ENCODE measurements around the gene SPRY2.

Gene SPRY2

DNA sequence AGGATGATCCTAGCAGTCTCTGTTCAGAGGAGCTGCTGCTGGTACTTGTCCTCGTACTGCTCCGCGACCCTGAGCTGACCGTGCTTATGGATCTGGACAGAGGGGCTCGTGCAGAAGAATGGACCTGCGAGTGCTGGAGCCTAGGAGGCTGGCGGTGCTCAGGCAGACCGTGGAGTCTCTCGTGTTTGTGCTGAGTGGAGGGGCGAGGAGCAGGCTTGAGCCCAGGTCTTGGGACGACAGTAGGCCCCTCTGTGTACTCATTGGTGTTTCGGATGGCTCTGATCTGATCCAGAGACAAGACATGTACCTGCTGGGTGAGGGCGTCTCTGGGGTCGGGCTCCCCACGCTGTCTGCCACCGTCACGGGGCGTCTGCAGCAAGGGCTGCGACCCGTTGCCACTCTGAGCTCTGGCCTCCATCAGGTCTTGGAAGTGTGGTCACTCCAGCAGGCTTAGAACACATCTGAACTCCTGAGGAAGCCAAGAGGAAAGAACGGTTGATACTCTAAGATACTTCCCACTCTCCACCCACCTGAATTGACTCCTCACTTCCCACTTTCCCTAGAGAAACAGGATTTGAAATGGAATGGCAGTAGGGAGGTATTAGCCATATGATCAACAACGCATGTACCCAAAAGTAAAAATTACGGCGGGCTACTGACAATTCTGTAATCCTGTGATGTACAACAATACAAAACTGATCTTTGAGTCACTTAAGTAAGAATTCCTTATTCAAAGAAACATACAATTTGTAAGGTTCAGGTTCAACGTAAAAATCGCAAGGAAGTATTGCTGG lies 3.4 kb downstream of the SPRY2 start:
- Histone ChIP-seq H3K36me3 (ENCODE audit: control insufficient read depth in 1 of 2, insufficient read depth in 2 of 2, low read depth in 1 of 2, low read length in 2 of 2) (peaks cover 13 to 43% of the 10 kb centered on the region in 2 experiments), H3K14ac (ENCODE audit: low read length in 2 of 2) (peak overlapping the region in 1 of 2 experiments; percentile 78), H2BK5ac (ENCODE audit: low read depth, low read length, poor library complexity, severe bottlenecking) (no peak overlapping the region), H3K23ac (ENCODE audit: low read length in 2 of 2) (peak overlapping the region in 1 of 2 experiments; percentile 86), H3K4ac (ENCODE audit: low read depth in 1 of 2, low read length in 2 of 2) (peak overlapping the region in 1 of 2 experiments; percentile 74), H3K79me1 (replicated peaks; ENCODE audit: low read length, poor library complexity, severe bottlenecking) (no peaks in the 10 kb centered on the region), H3K4me3 (ENCODE audit: insufficient read depth in 1 of 2, low read depth in 1 of 2, low read length in 2 of 2) (peak overlapping the region; percentile 59 to 98), H4K91ac (ENCODE audit: low read length) (peak overlapping the region; percentile 1), H2AFZ (ENCODE audit: low read depth, low read length) (no peak overlapping the region), H3K27me3 (ENCODE audit: control insufficient read depth in 1 of 2, insufficient read depth in 1 of 2, low read length in 2 of 2) (no peaks in the 10 kb centered on the region), H3K4me2 (ENCODE audit: low read length, poor library complexity, severe bottlenecking) (peak overlapping the region; percentile 64), H3K4me1 (ENCODE audit: control insufficient read depth, insufficient read depth, low read depth, low read length) (peaks cover 9% of the 10 kb centered on the region), H4K8ac (ENCODE audit: low read length) (no peak overlapping the region), H3K27ac (ENCODE audit: low read length, poor library complexity, severe bottlenecking) (peak overlapping the region; percentile 51), H3K18ac (ENCODE audit: low read depth in 1 of 2, low read length in 2 of 2) (peak overlapping the region in 1 of 2 experiments; percentile 75), H2BK120ac (ENCODE audit: low read depth, low read length) (no peak overlapping the region), H3K9me3 (ENCODE audit: control insufficient read depth, low read length) (no peaks in the 10 kb centered on the region), H2BK15ac (ENCODE audit: low read depth, poor library complexity, severe bottlenecking) (no peak overlapping the region), H3K9ac (ENCODE audit: low read length) (peak overlapping the region; percentile 98), H2BK12ac (ENCODE audit: low read length in 2 of 2) (peak overlapping the region in 1 of 2 experiments; percentile 84), H2AK5ac (ENCODE audit: low read length, severe bottlenecking) (no peak overlapping the region)
- DNase-seq, result peak; percentile 35
- WGBS, result 23% methylated on average over 22 of the region's 26 CpGs

DNA sequence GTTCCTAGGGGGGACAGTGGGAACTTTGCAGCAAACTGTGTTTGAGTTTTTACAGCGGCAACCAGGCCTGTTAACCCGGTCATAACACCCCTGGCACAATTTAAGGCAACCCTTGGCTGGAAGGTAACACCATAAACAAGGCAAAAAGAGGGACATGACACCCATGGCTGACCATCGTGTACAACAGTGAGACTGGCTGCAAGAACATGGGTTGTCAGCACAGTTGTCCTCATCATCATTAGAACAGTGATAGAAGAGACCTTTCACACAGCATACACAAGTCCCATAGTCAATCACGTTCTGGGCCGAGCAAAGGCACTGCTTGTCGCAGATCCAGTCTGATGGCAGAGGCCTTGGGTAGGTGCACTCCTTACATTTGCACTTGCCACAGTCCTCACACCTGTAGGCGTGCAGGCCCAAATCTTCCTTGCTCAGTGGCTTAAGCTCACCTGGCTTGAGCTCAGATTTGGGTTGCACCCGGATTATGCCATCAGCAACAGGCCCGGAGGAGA lies 4.1 kb downstream of the SPRY2 start:
- WGBS, result 49% methylated on average over 9 of the region's 9 CpGs
- peak overlapping the region in 1 of 2 experiments; percentile 75 for H3K18ac ChIP-seq (ENCODE audit: low read depth in 1 of 2, low read length in 2 of 2)
- H4K8ac ChIP-seq (ENCODE audit: low read length), result no peak overlapping the region
- no peaks in the 10 kb centered on the region for H3K79me1 ChIP-seq (replicated peaks; ENCODE audit: low read length, poor library complexity, severe bottlenecking)
- H3K4me1 ChIP-seq (ENCODE audit: control insufficient read depth, insufficient read depth, low read depth, low read length), result peaks cover 9% of the 10 kb centered on the region
- no peak overlapping the region for H2BK15ac ChIP-seq (ENCODE audit: low read depth, poor library complexity, severe bottlenecking)
- H3K36me3 ChIP-seq (ENCODE audit: control insufficient read depth in 1 of 2, insufficient read depth in 2 of 2, low read depth in 1 of 2, low read length in 2 of 2), result peaks cover 13 to 50% of the 10 kb centered on the region in 2 experiments
- H3K4me3 ChIP-seq (ENCODE audit: insufficient read depth in 1 of 2, low read depth in 1 of 2, low read length in 2 of 2), result peak overlapping the region; percentile 59 to 98
- H4K91ac ChIP-seq (ENCODE audit: low read length), result no peak overlapping the region
- no peak overlapping the region for H2BK5ac ChIP-seq (ENCODE audit: low read depth, low read length, poor library complexity, severe bottlenecking)
- H3K9me3 ChIP-seq (ENCODE audit: control insufficient read depth, low read length), result no peaks in the 10 kb centered on the region
- H3K23ac ChIP-seq (ENCODE audit: low read length in 2 of 2), result peak overlapping the region in 1 of 2 experiments; percentile 86
- peak overlapping the region in 1 of 2 experiments; percentile 84 for H2BK12ac ChIP-seq (ENCODE audit: low read length in 2 of 2)
- H2AFZ ChIP-seq (ENCODE audit: low read depth, low read length), result no peak overlapping the region
- peak overlapping the region; percentile 51 for H3K27ac ChIP-seq (ENCODE audit: low read length, poor library complexity, severe bottlenecking)
- no peak overlapping the region for H2BK120ac ChIP-seq (ENCODE audit: low read depth, low read length)
- peak overlapping the region; percentile 98 for H3K9ac ChIP-seq (ENCODE audit: low read length)
- peak overlapping the region in 1 of 2 experiments; percentile 74 for H3K4ac ChIP-seq (ENCODE audit: low read depth in 1 of 2, low read length in 2 of 2)
- H3K27me3 ChIP-seq (ENCODE audit: control insufficient read depth in 1 of 2, insufficient read depth in 1 of 2, low read length in 2 of 2), result no peaks in the 10 kb centered on the region
- DNase-seq, result no peak
- no peak overlapping the region for H2AK5ac ChIP-seq (ENCODE audit: low read length, severe bottlenecking)
- peak overlapping the region in 1 of 2 experiments; percentile 78 for H3K14ac ChIP-seq (ENCODE audit: low read length in 2 of 2)
- peak overlapping the region; percentile 64 for H3K4me2 ChIP-seq (ENCODE audit: low read length, poor library complexity, severe bottlenecking)

DNA sequence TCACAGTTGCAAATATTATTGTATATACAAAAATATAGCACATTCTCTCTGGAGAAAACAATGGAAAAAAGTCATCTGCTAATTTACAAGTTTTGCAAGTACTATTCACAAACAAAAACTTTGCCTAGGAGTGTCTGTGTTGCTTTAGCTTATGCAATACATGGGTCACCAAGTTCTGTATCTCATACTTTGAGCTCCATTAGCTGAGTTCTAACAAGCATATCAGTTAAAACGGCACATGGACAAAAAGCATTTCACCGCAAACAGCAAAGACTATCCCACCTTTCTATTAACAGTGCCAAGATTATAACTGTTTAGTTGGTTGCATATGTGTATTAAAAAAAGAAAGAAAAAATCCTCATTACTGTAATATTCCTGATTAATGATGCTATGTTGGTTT lies 4.6 kb downstream of the SPRY2 start:
- no peak overlapping the region for H2BK15ac ChIP-seq (ENCODE audit: low read depth, poor library complexity, severe bottlenecking)
- no peak overlapping the region for H4K8ac ChIP-seq (ENCODE audit: low read length)
- H2BK5ac ChIP-seq (ENCODE audit: low read depth, low read length, poor library complexity, severe bottlenecking), result no peak overlapping the region
- no peak overlapping the region for H2BK120ac ChIP-seq (ENCODE audit: low read depth, low read length)
- H3K4me2 ChIP-seq (ENCODE audit: low read length, poor library complexity, severe bottlenecking), result peak overlapping the region; percentile 64
- peak overlapping the region in 1 of 2 experiments; percentile 98 for H3K4me3 ChIP-seq (ENCODE audit: insufficient read depth in 1 of 2, low read depth in 1 of 2, low read length in 2 of 2)
- H3K27me3 ChIP-seq (ENCODE audit: control insufficient read depth in 1 of 2, insufficient read depth in 1 of 2, low read length in 2 of 2), result no peaks in the 10 kb centered on the region
- H2AK5ac ChIP-seq (ENCODE audit: low read length, severe bottlenecking), result no peak overlapping the region
- H3K14ac ChIP-seq (ENCODE audit: low read length in 2 of 2), result no peak overlapping the region
- no peak overlapping the region for H3K4ac ChIP-seq (ENCODE audit: low read depth in 1 of 2, low read length in 2 of 2)
- no peak overlapping the region for H2BK12ac ChIP-seq (ENCODE audit: low read length in 2 of 2)
- peak overlapping the region; percentile 98 for H3K9ac ChIP-seq (ENCODE audit: low read length)
- no peak overlapping the region for H2AFZ ChIP-seq (ENCODE audit: low read depth, low read length)
- no peak overlapping the region for H4K91ac ChIP-seq (ENCODE audit: low read length)
- no peaks in the 10 kb centered on the region for H3K9me3 ChIP-seq (ENCODE audit: control insufficient read depth, low read length)
- no peak overlapping the region for H3K27ac ChIP-seq (ENCODE audit: low read length, poor library complexity, severe bottlenecking)
- no peak overlapping the region for H3K23ac ChIP-seq (ENCODE audit: low read length in 2 of 2)
- peaks cover 9% of the 10 kb centered on the region for H3K4me1 ChIP-seq (ENCODE audit: control insufficient read depth, insufficient read depth, low read depth, low read length)
- peak; percentile 44 for DNase-seq
- H3K18ac ChIP-seq (ENCODE audit: low read depth in 1 of 2, low read length in 2 of 2), result no peak overlapping the region
- H3K79me1 ChIP-seq (replicated peaks; ENCODE audit: low read length, poor library complexity, severe bottlenecking), result no peaks in the 10 kb centered on the region
- H3K36me3 ChIP-seq (ENCODE audit: control insufficient read depth in 1 of 2, insufficient read depth in 2 of 2, low read depth in 1 of 2, low read length in 2 of 2), result peaks cover 13 to 54% of the 10 kb centered on the region in 2 experiments
- 60% methylated on average over 1 of the region's 2 CpGs for WGBS

DNA sequence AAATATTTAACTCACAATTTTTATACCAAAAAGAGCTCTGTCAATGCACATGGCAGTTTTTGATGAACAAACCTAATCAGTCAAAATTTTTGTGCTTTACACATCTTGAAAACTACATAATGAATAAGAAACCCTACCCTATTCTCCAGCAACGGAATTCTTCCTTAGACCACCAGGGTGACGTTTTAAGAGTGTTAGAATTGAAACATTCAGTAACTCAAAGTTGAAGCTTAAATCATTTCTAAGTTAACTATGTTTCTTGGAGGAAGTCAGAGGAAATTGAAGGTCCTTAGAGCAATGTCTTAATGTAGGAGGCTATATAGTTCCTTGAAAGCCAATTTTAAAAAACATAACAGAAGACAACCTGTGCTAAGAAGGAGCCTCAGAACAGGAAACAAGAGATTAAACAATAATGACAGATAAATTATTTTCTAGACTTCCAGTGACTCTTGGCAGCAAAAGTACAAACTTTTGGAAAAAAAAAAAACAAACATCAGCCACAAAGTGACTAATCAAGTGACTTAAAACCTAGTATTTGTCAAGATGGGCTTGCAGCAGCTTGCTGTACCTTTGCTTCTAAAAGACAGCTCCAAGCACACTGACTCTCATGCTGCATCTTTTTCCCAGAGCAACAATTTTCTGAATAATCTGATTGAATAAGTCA lies 6.2 kb downstream of the SPRY2 start:
- no CpG with 5 or more reads among the region's 2 CpGs for WGBS

More for the DNA sequence above, 6.2 kb downstream of the SPRY2 start:
- Histone ChIP-seq H2BK15ac (ENCODE audit: low read depth, poor library complexity, severe bottlenecking) (no peak overlapping the region), H2BK5ac (ENCODE audit: low read depth, low read length, poor library complexity, severe bottlenecking) (no peak overlapping the region), H2BK12ac (ENCODE audit: low read length in 2 of 2) (no peak overlapping the region), H3K14ac (ENCODE audit: low read length in 2 of 2) (no peak overlapping the region), H3K18ac (ENCODE audit: low read depth in 1 of 2, low read length in 2 of 2) (no peak overlapping the region), H3K27me3 (ENCODE audit: control insufficient read depth in 1 of 2, insufficient read depth in 1 of 2, low read length in 2 of 2) (no peaks in the 10 kb centered on the region), H2BK120ac (ENCODE audit: low read depth, low read length) (no peak overlapping the region), H3K23ac (ENCODE audit: low read length in 2 of 2) (no peak overlapping the region), H3K36me3 (ENCODE audit: control insufficient read depth in 1 of 2, insufficient read depth in 2 of 2, low read depth in 1 of 2, low read length in 2 of 2) (peaks cover 13 to 62% of the 10 kb centered on the region in 2 experiments), H3K9me3 (ENCODE audit: control insufficient read depth, low read length) (no peaks in the 10 kb centered on the region), H3K4me3 (ENCODE audit: insufficient read depth in 1 of 2, low read depth in 1 of 2, low read length in 2 of 2) (peak overlapping the region in 1 of 2 experiments; percentile 98), H3K4me2 (ENCODE audit: low read length, poor library complexity, severe bottlenecking) (no peak overlapping the region), H2AFZ (ENCODE audit: low read depth, low read length) (no peak overlapping the region), H3K79me1 (replicated peaks; ENCODE audit: low read length, poor library complexity, severe bottlenecking) (peaks cover 1% of the 10 kb centered on the region), H4K8ac (ENCODE audit: low read length) (no peak overlapping the region), H3K4ac (ENCODE audit: low read depth in 1 of 2, low read length in 2 of 2) (no peak overlapping the region), H3K4me1 (ENCODE audit: control insufficient read depth, insufficient read depth, low read depth, low read length) (peaks cover 9% of the 10 kb centered on the region), H3K27ac (ENCODE audit: low read length, poor library complexity, severe bottlenecking) (no peak overlapping the region), H3K9ac (ENCODE audit: low read length) (peak overlapping the region; percentile 98), H2AK5ac (ENCODE audit: low read length, severe bottlenecking) (no peak overlapping the region), H4K91ac (ENCODE audit: low read length) (no peak overlapping the region)
- peak; percentile 64 for DNase-seq

All from mesenchymal stem cell (in vitro differentiated cells and primary cell).